ENCODE data around the gene KPRP.

- TF ChIP-seq, protein P1, sequence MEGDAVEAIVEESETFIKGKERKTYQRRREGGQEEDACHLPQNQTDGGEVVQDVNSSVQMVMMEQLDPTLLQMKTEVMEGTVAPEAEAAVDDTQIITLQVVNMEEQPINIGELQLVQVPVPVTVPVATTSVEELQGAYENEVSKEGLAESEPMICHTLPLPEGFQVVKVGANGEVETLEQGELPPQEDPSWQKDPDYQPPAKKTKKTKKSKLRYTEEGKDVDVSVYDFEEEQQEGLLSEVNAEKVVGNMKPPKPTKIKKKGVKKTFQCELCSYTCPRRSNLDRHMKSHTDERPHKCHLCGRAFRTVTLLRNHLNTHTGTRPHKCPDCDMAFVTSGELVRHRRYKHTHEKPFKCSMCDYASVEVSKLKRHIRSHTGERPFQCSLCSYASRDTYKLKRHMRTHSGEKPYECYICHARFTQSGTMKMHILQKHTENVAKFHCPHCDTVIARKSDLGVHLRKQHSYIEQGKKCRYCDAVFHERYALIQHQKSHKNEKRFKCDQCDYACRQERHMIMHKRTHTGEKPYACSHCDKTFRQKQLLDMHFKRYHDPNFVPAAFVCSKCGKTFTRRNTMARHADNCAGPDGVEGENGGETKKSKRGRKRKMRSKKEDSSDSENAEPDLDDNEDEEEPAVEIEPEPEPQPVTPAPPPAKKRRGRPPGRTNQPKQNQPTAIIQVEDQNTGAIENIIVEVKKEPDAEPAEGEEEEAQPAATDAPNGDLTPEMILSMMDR (IDR thresholded peaks at IDR 0.05): no peak
- TF ChIP-seq SIN3A (IDR thresholded peaks at IDR 0.05; ENCODE audit: borderline replicate concordance, insufficient read depth, low read depth, low read length): no peak
- TF ChIP-seq, protein P2, sequence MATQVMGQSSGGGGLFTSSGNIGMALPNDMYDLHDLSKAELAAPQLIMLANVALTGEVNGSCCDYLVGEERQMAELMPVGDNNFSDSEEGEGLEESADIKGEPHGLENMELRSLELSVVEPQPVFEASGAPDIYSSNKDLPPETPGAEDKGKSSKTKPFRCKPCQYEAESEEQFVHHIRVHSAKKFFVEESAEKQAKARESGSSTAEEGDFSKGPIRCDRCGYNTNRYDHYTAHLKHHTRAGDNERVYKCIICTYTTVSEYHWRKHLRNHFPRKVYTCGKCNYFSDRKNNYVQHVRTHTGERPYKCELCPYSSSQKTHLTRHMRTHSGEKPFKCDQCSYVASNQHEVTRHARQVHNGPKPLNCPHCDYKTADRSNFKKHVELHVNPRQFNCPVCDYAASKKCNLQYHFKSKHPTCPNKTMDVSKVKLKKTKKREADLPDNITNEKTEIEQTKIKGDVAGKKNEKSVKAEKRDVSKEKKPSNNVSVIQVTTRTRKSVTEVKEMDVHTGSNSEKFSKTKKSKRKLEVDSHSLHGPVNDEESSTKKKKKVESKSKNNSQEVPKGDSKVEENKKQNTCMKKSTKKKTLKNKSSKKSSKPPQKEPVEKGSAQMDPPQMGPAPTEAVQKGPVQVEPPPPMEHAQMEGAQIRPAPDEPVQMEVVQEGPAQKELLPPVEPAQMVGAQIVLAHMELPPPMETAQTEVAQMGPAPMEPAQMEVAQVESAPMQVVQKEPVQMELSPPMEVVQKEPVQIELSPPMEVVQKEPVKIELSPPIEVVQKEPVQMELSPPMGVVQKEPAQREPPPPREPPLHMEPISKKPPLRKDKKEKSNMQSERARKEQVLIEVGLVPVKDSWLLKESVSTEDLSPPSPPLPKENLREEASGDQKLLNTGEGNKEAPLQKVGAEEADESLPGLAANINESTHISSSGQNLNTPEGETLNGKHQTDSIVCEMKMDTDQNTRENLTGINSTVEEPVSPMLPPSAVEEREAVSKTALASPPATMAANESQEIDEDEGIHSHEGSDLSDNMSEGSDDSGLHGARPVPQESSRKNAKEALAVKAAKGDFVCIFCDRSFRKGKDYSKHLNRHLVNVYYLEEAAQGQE (IDR thresholded peaks at IDR 0.05; ENCODE audit: insufficient read depth in 1 of 2, low read depth in 2 of 2, low read length in 1 of 2): no peak
These were observed 48.8 kb downstream of the KPRP start, which contains the start of gene LCE1C for GRCh38 chr1:152806576-152806975.
